GM18873 (cell line): Measurements from ENCODE around the gene SLC1A7.
"Not testable (repeated sequence)": the region's sequence is repeated elsewhere in the genome, so short reads cannot be mapped to it uniquely, and the experiment has no call there.

Experiments
- ATAC-seq: cut with Tn5 transposase; IDR thresholded peaks from one replicate; pipeline ENCODE4 v1.9.1; 2021; ENCODE audit warnings: mild to moderate bottlenecking, moderate library complexity, moderate number of reproducible peaks; ENCODE audit not compliant: unreplicated experiment, low FRiP score

Gene SLC1A7

DNA sequence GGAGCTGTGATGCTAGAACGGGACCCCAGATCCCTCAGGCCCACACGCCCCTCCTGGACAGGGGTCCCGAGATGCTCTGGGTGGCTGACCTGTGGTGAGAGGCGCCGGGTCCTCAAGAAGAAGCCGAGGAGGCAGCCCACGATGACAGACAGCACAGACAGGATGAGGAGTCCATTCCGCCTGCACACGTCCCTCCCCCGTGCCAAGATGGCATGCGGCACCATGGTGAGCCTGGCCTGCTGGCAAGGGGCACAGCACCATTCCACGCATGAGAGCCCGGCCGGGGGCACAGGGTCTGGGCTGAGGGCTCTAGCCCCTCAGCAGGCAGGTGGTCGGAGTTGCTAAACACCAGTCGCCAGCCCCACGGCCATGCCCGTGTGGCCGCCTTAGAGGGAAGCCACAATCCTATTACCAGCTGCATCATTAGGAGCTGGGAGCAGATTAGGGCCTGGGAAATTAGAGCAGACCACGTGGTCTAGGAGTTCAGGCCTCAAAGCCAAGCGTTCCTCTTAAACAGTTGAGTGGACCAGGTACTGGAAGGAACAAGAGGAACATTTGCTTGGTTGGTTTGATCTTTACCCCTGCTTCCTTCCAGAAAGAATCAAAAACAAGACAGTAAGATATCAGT is at the start of gene SLC1A7:
TSS of gene SLC1A7 (minus strand) at position 413 of the 628 bp plus-strand sequence. CDS start at position 224, 189 bp downstream.
- no peak for ATAC-seq

DNA sequence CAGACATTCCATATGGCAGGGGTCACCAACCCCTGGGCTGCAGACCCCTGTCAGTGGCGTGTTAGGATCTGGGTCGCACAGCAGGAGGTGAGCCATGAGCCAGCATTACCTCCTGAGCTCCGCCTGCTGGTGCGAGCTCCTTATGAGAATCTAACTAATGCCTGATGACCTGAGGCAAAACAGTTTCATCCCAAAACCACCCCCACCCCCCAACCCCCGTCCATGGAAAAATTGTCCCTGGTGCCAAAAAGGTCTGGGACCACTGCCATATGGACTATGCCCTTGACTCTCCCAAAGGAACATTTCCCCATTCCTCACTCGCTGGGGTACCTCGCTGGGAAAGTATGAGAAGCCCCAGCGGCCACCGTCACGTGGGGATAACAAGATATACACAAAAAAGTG is 47.8 kb upstream of the SLC1A7 start:
- ATAC-seq, result no peak

DNA sequence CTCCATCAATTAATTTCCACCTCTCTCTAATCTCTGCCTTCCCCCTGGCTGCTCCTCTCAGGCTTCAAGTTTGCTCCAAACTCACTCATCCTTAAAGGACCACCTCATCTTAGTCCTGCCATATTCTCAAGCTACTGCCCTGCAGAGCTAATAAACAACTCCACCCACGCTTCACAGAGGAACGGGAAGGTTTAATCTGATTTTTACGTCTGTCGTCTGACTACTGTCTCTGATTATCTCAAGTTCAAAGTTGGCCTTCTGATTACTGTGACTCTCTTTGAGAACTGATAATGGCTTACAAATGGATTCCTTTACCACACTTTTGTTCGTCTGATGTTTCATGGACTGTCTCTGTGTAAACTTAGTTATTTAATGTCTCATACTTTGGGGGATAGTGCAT is 46.6 kb upstream of the SLC1A7 start:
- no peak for ATAC-seq

DNA sequence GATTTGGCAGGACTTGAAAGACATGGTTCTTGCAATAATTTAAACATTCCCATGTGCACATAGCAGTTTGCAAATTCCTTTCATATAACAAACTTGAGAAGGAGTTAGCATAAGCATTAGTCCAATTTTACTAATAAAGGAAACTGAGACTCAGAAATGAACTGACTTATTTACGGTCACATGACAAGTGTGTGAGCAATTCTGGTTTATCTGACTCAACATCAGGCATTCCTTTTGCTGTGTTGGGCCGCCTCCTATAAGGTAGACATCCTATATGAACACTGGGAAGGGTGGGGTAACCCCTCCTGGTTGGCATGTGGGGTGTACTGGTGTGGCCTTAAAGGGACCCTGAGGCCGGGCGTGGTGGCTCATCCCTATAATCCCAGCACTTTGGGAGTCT is 45.7 kb upstream of the SLC1A7 start:
- ATAC-seq, result no peak

DNA sequence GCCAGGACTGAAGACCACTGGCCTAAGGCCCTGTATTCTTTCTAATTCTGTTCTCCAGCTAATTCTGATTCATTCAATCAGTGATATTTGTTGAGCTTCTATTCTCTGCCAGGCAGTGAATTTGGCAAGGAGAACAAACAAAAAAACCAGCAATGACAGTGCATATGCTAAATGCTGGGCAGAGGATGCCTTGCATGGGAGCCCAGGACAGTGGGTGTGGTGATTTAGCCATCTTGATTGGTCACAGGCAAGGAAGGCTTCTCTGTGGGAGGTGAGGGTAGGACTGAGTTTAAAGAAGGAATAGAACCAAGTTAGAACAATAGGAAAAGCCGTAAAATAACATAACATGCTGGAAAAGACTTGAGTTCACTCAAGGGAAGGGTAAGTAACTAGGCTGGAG is 45.0 kb upstream of the SLC1A7 start:
- ATAC-seq, result no peak

DNA sequence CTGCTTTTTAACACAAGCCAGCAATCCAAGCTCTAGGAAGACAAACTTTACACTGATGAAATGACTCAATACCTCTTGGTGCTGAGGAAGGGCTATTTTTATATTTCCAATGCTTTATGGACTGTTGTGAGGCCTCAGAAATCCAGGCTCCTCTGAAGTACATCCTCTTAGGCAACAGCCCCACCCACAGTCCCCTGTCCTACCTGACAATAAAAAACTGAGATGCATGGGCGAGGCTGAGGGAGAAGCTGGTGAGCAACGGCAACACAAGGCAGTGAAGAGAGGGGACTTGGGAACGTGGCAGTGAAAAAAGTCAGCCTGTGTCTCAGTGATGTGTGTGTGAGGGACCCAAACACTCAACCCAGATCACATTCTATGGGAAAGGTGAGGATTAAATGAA is 44.1 kb upstream of the SLC1A7 start:
- ATAC-seq, result no peak

DNA sequence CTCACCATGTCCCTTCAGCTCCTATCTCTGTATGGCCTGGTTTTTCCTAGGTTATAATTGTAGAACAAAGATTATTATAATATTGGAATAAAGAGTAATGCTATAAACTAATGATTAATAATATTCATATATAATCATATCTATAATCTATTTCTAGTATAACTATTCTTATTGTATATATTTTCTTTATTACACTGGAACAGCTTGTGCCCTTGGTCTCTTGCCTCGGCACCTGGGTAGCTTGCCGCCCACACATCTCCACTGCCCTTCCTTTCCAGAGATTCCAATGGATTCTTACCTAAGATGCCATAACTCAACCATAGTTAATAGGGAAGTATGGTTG is 43.5 kb upstream of the SLC1A7 start:
- not testable (repeated sequence) for ATAC-seq

DNA sequence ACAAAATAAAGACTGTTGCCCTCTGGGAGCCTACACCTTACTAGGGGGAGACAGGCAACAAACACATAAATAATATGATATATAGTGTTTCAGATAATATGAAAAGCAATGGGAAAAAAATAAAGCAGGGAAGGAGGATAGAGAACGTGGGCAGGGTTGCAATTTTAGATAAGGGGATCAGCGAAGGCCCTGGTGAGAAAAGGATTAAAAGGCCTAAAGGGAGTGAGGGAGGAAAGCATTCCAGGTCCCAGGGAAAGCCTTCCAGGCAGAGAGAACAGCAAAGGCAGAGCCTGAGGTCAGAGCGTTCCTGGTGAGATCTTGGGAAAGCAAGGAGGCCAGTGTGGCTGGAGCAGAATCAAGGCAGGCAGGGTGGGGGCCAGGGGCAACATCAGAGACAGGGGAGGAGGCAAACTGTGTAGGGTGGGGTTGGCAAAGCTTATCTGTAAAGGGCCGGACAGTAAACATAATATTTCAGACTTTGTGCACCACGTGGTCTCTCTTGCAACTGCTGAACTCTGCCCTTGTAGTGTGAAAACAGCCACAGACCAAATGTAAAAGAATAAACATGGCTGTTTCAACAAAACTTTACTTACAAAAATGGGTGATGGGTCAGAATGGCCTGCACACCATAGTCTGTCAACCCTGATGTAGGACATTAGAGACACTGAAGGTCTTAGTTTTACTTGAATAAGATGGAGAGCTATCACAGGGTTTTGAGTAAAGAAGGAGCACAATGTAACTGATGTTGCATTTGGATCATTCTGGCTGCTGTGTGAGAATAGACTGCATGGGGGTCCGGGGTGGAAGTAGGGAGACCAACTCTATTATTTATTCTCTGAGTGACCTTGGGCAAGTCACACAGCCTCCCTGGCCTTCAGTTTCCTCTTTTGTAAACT is 40.9 kb upstream of the SLC1A7 start:
- no peak for ATAC-seq

DNA sequence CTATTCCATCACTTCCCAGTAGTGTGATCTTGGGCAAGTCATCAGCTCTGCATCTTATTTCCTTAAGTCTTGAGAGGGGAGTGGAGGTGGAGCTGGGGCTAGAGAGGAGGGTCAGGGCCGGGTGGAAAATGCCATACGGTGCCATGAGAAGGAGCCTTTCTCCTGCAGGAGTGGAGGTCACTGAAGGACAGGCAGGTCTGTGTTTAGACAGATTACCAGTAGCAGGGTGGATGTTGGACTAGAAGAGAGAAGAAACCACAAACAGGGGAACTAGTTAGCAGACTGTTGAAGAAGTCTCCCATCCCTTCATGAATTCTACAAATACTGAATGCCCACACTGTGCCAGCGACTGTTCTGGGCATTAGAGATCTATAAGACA is 40.3 kb upstream of the SLC1A7 start:
- ATAC-seq, result no peak

DNA sequence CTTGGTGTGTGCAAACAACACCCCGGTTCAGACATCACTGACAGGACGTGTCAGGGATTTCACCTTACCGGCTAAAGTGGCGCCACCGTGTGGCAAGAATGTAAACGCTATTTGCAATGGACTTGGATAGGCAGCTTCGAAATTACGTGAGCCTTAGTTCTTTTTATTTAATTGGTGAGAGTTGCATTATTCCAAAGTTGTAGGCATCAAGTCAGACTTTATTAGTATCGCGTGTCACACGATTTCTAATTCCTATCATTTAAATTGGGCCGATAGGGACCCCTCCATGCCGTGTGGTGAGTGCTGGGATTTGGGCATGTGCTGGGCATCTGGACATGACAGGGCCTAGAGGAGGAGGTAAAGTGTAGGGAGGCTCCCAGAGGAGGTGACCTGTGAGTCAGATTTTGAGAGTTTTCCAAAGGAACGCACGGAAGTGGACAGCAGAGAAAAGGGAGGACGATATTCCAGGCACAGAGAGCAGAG is 39.7 kb upstream of the SLC1A7 start:
- no peak for ATAC-seq

DNA sequence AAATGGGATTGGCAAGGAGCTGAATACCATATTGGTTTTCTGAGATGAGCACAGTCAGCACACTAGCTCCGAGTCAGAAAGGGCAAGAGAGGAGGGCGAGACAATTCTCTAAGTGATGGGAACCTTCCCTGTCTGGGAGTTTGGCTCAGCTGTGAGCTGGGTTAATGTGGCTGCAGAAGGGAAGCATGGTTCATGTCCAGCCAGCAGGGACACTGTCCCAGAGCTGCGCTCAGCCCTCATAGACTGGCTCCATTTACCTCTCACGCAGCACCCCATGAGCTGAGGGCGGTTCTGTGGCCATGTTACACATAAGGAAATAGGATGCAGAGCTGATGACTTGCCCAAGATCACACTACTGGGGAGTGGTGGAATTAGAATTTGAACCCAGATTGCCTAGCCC is 38.5 kb upstream of the SLC1A7 start:
- no peak for ATAC-seq

DNA sequence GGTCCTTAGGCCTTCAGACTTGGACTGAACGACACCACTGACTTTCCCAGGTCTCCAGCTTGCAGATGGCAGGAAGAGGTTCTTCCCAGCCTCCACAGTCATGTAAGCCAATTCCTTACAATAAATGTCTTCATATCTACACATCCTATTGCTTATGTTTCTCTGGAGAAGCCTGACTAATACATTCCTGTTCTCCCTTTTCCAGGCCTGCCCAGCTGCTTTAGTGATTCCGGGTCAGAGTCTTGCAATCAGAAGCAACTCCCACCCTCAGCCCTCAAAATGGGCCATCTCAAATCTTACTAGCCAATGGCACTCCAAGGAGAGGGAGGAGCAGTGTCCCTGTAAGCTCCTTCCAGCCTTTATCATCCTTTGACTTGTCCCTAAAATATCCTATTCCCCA is 37.8 kb upstream of the SLC1A7 start:
- ATAC-seq, result no peak

DNA sequence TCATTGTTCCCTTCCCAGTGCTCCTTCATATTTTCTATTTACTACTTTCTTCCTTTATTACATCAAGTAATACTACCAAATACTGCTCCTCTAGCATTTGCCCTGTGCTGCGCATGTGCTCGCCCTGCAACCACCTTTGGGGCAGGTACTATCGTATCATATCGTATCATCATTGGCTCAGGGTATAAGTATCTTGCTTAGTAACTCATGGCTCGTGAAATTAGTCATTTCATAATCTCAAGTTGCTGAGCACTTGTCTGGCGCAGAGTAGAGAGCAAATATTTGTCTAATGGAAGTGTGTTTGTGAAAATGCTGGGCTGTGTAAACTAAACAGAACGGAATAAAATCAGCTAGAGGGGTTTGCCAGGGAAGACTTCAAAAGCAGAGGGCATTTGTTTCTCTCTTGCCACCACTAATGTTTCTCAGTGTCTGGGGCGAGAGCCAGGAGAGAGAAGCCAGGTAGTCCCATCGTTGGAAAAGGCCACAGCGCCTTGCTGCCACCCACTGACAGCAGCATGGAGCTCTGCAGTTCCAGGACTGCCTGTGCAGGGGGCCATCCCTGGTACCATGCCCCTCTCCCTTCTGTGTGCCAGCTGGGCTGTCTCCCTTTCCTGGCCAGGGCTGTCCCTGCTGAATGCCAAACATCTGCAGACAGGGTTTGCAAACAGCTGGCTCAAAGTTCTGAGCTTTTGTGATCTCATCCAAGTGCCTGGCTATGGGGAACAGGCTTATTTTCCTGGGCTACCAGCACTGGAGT is 34.2 kb upstream of the SLC1A7 start:
- ATAC-seq, result no peak

DNA sequence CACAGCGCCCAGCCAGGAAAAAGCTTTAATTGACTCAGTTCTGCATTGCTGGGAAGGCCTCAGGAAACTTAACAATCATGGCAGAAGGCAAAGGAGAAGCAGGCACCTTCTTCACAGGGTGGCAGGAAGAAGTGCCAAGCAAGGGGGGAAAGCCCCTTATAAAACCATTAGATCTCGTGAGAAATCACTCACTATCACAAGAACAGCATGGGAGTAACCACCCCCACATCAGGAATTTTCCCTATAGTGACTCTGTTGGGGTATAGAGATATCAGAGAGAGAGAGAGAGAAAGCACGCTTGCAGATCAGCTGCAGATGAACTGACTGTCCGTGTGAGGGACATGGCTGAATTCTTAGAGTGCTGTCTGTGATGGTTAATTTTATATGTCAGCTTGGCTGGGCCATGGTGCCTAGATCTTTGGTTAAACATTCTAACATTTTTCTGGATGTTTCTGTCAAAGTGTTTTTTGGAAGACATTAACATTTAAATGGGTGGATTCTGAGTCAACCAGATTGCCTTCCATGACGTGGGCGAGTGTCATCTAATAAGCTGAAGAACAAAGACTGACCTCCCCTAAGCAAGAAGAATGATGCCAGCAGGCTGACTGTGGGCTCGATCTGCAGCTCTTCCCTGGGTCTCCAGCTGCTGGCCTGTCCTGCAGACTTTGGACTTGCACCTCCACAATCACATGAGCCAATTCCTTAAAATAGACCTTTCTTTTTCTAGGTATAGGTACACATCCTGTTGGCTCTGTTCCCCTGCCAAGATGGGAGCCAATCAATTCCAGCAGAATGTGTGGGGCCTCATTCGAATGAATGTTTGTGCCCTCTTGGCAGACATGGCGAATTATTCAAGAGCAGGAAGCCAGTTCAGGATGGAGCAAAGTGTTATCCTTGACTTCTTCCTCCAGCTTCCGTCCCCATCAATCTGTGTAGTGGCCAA is 32.8 kb upstream of the SLC1A7 start:
- ATAC-seq, result no peak

DNA sequence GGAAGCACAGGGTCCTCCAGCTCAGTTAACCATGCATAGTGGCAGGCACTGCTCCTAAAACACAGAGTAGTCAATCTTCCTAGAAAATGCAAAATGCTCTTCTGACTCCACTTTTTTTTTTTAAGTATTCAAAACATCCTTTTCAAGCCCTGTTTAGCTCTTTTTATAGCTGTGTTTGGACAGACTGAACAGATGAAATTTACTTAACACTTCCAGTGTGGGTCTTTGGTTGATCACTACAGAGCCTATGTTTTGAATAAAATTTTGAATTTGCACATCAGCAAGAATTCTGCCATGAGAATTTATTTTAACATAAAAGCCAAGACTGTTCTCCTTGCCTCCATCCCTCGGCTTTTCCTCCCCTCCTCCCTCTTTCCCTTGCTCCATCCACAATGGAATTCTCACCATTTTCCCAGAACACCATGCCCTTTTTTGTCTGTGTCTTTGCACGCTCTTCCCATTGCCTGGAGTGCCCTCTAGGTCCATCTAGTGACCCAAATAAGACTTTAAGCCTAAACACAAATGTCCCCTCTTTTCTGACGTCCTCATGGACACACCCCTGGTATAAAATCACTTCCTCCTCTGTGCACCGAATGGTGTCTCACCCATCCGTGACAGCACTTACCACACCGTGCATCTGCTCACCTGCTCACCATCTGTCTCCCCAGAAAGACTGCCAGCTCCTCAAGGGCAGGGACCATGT is 30.1 kb upstream of the SLC1A7 start:
- no peak for ATAC-seq

DNA sequence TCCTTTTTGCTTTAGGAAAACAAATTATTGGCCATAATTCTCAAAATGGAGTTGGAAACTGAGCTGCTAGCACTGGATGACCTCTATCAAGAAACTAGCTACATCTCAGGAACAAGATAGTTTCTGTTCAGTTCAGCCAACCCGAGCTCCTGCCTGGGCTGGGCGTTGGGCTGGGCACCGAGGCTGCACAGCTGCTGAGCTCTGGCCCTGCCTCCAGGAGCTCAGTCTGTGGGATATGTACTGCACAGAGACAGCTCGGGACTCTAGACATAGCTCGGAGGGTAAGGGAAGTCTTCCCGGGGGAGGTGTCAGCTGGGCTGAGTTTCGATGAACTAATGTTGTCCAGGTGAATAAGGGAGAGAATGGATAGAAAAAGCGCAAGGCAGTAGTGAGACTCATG is 24.5 kb upstream of the SLC1A7 start:
- no peak for ATAC-seq

DNA sequence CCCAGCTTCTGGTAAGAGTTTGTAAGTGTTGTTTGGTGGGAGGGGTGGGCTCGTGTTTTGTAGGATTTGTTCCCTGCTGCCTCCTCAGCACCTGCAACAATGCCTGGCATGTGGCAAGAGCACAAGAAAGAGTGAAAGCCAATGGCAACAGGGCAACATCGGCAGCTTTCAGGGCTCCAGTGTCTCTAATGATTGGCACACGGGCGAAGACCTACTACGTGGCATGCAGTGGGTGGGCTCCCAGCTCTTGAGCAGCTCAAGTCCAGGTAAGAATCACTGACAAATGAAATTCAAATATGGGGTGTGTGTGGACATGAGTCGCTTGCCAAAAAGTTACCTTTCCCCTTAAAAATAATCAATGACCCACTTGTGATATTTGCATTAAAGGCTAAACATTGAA is 23.9 kb upstream of the SLC1A7 start:
- no peak for ATAC-seq

DNA sequence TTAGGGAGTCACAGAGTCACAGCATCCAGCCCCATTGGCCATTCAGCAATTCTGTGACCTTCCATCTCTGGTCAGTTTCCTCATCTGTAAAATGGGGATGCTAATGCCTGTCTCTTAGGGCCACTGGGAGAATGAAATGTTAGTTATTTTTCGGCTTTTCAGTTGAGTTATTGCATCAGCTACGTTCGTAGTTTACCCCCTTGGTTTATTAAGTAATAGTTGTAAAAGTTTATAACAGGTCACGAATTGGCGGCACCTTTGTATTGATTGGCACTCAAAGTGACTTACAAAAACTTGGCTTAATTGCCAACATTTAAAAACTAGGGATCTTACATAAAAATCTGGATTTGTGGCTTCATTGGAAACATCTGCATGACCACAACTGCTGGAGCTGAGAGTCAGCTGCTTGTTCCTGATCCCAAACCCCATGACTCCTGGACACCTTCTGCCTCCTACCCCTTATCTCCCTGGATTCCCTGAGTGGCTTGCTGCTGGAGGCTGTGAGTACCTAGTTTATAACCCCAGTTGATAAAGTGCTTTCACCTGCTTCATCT is 23.0 kb upstream of the SLC1A7 start:
- ATAC-seq, result no peak

DNA sequence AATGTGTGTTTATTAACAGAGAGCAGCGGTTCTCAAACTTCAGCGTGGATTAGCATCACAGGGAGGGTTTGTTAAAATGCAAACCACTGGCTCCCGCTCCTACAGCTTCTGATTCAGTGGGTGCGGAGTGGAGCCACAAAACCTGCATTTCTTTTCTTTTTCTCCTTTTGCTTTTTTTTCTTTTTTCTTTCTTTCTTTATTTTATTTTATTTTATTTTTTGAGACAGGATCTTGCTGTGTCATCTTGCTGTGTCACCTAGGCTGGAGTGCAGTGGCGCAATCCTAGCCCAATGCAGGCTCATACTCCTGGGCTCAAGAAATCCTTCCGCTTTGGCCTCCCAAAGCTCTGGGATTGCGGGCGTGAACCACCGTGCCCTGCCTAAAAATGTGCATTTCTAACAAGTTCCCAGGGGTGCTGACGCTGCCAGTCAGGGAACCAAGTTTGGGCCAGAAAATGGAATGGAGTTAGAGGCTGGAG is 20.9 kb upstream of the SLC1A7 start:
- ATAC-seq, result no peak
